Astrocyte of the spinal cord (primary cell): ENCODE measurements around the gene RASGRF2.

Experiments
- DNase-seq: peaks from one replicate; pipeline ENCODE4 v3.0.0; 2011; ENCODE audit warnings: low read depth, low spot score
- H3K4me3 ChIP-seq: 2 replicates; pipeline ENCODE4 v1.5.1; 2011; ENCODE audit warnings: low read depth, mild to moderate bottlenecking, low read length, moderate library complexity
- CTCF ChIP-seq: IDR thresholded peaks from 2 replicates; pipeline ENCODE4 v1.5.1; 2012; ENCODE audit warnings: low read depth, mild to moderate bottlenecking, low read length, inconsistent platforms
- in situ Hi-C: cut with HindIII; loops from 2 replicates; pipeline ENCODE4 v1.10.0; 2017; ENCODE audit warnings: low sequenced_read_pairs

RASGRF2 gene

GRCh38 chr5:80962630-80963520 lies 2.7 kb downstream of the RASGRF2 start:
- in situ Hi-C loops, result no loop called here
- no peak overlapping the region for H3K4me3 ChIP-seq
- TF ChIP-seq CTCF, result no peak
- DNase-seq, result no peak

DNA sequence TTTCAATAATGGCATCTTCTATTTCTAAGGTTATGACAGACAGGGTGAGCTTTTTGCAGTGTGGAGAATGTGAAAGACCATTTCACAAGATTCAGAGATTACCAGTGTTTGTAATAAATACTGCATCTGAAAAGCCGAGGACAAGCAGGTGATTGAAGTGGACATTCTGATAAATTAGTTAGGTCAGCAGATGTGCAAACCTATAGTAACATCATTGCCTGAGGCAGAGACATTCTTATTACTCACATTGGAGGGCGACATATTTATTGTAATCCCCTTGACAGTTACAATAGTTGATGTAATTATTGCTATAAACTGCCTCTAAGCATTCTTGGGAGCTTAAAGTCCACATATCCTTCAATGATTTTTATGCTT lies 3.3 kb downstream of the RASGRF2 start:
- no peak for TF ChIP-seq CTCF
- H3K4me3 ChIP-seq, result no peak overlapping the region
- no peak for DNase-seq
- in situ Hi-C loops, result no loop called here

GRCh38 chr5:80963966-80964481 lies 3.9 kb downstream of the RASGRF2 start:
- in situ Hi-C loops, result no loop called here
- no peak overlapping the region for H3K4me3 ChIP-seq

GRCh38 chr5:80964491-80964890 lies 4.3 kb downstream of the RASGRF2 start:
- TF ChIP-seq CTCF, result no peak
- no peak overlapping the region for H3K4me3 ChIP-seq
- DNase-seq, result peak; percentile 43
- in situ Hi-C loops, result no loop called here

More at GRCh38 chr5:80963966-80964481, 3.9 kb downstream of the RASGRF2 start:
- peak; percentile 61 for DNase-seq
- TF ChIP-seq CTCF, result no peak

DNA sequence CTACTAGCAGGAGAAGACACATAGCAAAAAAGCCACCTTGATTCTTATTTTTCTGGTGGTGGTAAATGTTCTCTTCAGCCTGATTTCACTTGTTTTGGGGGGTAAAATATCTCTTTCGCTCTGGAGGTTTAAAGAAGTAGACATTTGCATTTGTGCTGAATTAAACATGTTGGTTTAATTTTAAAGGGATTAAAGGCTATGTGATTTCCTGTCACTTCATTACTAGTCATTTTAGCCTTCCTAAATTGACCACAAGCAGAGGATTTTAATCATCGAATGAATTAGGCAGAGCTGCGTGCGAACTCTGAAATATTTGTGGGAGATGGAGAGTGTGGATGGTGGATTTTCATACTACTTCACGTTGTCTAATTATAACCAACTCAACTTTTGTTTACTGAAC lies 4.8 kb downstream of the RASGRF2 start:
- peak; percentile 37 for DNase-seq
- no peak overlapping the region for H3K4me3 ChIP-seq
- TF ChIP-seq CTCF, result no peak
- in situ Hi-C loops, result no loop called here

- in situ Hi-C loops, result no loop called here
- TF ChIP-seq CTCF, result no peak
- H3K4me3 ChIP-seq, result no peak overlapping the region
- peak; percentile 75 for DNase-seq
Measured at GRCh38 chr5:80967500-80968181, 7.5 kb downstream of the RASGRF2 start.
